GM12892 (cell line): ENCODE results near the gene MYO18B.

Experiments
- DNase-seq: peaks from one replicate; pipeline ENCODE4 v3.0.0; 2011; ENCODE audit not compliant: insufficient read length
- FAIRE-seq: peaks from 2 replicates; lab custom pipeline; 2011; peaks lifted over from hg19 to GRCh38; lab: Jason Lieb, UNC
- POLR2A ChIP-seq: IDR thresholded peaks from 2 replicates; pipeline ENCODE4 v1.6.1; 2011; ENCODE audit warnings: low read depth, low read length, control low read depth
- POLR2AphosphoS5 ChIP-seq: IDR thresholded peaks from 2 replicates; pipeline ENCODE4 v1.6.1; 2011; ENCODE audit warnings: low read depth, low read length, control low read depth
- TAF1 ChIP-seq: IDR thresholded peaks from 2 replicates; pipeline ENCODE4 v1.6.1; 2011; ENCODE audit warnings: low read depth, mild to moderate bottlenecking, control low read depth, low read length, borderline replicate concordance

Gene MYO18B

DNA sequence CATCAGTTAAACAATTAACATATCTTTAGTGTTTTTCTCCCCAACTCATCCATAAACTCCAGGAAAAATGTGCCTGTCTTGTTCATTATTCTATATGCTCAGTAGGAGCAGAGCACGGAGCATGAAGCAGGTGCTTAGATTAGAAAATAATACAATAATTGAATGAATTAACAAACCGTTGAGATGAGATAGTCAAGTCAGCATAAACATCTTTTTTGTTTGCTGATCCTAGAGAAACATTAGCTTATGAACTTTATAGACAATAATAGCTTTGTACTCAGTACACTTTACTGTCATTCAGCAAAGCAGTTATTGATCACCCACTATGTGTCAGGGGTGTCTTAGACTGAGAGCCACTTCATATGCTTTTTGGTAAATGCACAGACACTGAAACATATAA is 322.1 kb downstream of the MYO18B start:
- FAIRE-seq (no peak), DNase-seq (no peak)
- TF ChIP-seq POLR2A (no peak), POLR2AphosphoS5 (no peak), TAF1 (no peak)

- TF ChIP-seq TAF1 = no peak
- TF ChIP-seq POLR2AphosphoS5 = no peak
- no peak for TF ChIP-seq POLR2A
- DNase-seq (no peak), FAIRE-seq (no peak)
Measured at GRCh38 chr22:26065847-26066246, 323.9 kb downstream of the MYO18B start.

DNA sequence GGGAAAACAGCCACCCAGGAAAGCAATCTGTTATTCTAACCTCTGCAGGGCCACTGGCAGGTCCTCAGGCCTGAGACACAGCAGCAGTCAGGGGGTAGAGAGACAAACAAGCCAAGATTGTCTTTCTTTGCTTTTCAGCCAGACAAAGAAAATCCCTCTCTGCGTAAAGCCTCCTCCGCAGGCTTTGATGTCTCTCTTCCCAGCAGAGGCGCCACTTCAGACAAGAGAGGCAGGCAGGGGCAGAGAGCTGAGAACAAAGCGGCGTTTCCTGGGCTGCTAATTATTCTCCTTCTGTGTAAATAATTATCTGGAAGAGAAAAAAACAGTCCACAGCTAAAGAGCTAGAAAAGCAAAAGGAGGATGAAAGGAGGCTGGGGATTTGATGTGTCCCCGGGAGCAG is 324.5 kb downstream of the MYO18B start:
- no peak for FAIRE-seq
- no peak for DNase-seq

DNA sequence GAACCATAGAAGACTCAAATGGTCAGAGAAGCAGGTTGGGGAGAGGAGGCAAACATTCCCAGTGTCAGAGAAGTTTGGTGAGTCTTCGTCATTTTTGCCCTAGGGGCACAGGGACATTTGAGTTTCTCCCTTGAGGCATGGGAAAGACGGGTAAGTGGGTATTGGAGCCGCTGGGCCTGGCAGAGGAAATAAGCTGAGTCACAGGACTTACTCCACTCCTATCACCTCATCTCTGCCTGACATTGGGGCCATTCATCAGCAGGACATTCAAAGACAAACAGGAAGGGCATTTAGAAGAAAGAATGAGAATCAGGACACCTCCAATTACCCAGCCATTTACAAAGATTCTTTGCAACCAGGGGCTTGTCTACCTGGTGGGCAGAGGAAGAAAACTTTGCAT is 326.6 kb downstream of the MYO18B start:
- TF ChIP-seq POLR2A (no peak), POLR2AphosphoS5 (no peak), TAF1 (no peak)
- DNase-seq = no peak
- no peak for FAIRE-seq

More for the DNA sequence above, 324.5 kb downstream of the MYO18B start:
- TF ChIP-seq TAF1 (no peak), POLR2A (no peak), POLR2AphosphoS5 (no peak)

DNA sequence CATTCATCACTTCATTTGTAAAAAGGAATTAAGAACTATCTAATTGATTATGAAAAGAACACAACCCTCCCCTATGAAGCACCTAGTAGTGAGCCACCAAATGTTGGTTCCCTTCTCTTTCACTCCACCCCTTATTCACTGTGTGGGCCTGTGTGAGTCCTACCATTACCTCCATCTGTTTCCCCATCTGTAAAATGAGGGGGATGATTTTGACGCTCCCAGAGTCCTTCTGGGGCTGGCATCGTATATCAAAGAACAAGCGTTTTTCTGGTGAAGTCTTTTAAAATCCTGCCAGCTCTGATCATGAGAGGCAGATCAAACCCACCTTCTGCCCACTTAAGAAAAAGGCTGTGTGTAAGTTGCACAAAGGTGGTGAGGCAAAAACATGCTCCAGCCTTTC is 330.6 kb downstream of the MYO18B start:
- TF ChIP-seq TAF1 = no peak
- TF ChIP-seq POLR2AphosphoS5 = no peak
- no peak for TF ChIP-seq POLR2A
- DNase-seq (no peak), FAIRE-seq (no peak)

DNA sequence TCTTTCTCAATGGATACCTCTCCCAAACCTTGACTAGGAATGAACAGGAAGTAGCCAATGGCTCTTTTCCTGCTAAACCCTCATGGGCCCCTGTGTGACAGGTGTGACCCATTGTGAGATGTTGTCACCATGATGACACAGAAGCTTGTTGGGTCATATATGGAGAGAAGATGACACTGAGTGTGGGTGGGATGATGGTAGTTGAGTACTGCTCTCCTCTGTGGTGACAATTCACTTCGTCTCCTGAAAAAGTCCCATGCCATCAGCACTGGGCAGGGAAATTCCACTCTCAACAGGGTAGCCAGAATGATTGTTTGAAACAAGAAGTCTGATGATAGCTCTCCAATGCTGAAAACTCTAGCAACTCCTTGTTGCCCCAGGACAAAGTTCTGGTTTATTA is 333.3 kb downstream of the MYO18B start:
- TF ChIP-seq POLR2AphosphoS5 (no peak), POLR2A (no peak)
- no peak for DNase-seq
- no peak for FAIRE-seq

DNA sequence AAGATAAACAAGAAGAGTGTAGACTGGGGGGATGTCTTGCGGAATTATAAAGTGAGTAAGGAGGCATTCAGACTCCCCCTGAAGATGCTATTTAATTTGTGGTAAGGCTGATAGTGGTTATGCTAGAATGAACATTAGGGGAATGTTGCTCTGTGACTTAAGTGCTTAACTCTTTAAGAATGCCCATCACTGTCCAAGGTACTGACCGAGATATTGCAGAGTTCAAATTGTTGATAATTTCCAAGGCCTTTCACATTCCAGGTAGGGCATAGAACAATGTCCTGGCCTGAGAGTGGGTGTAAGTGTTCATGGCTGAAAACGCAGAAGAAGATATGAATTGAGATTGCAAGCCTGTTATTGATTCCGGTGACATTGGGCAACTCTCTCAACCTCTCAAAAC is 337.0 kb downstream of the MYO18B start:
- DNase-seq (no peak), FAIRE-seq (no peak)
- TF ChIP-seq POLR2AphosphoS5 = no peak
- TF ChIP-seq POLR2A = no peak
- no peak for TF ChIP-seq TAF1
